Measurements from ENCODE around the gene C2orf68.

DNA sequence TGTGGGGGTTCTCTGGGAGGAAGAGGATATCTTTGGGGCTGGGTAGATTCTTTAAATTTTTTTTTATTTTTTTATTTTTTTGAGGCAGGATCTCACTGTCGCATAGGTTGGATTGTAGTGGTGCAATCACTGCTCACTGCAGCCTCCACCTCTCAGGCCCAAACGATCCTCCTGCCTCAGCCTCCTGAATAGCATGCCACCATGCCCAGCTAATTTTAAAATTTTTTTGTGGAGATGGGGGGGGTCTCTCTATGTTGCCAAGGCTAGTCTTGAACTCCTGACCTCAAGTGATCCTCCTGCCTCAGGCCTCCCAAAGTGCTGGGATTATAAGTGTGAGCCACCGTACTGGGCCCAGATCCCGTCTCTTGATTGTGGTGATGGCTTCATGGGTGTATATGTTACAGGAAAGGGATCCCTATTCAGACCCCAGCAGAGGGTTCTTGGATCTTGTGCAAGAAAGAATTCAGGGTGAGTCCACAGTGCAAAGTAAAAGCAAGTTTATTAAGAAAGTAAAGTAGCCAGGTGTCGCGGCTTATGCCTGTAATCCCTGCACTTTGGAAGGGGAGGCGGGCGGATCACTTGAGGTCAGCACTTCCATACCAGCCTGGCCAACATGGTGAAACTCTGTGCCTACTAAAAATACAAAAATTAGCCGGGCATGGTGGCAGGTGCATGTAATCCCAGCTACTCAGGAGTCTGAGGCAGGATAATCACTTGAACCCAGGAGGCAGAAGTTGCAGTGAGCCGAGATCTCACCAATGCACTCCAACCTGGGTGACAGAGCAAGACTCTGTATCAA lies 2.0 kb upstream of the C2orf68 start:
- TF ChIP-seq, protein P1, sequence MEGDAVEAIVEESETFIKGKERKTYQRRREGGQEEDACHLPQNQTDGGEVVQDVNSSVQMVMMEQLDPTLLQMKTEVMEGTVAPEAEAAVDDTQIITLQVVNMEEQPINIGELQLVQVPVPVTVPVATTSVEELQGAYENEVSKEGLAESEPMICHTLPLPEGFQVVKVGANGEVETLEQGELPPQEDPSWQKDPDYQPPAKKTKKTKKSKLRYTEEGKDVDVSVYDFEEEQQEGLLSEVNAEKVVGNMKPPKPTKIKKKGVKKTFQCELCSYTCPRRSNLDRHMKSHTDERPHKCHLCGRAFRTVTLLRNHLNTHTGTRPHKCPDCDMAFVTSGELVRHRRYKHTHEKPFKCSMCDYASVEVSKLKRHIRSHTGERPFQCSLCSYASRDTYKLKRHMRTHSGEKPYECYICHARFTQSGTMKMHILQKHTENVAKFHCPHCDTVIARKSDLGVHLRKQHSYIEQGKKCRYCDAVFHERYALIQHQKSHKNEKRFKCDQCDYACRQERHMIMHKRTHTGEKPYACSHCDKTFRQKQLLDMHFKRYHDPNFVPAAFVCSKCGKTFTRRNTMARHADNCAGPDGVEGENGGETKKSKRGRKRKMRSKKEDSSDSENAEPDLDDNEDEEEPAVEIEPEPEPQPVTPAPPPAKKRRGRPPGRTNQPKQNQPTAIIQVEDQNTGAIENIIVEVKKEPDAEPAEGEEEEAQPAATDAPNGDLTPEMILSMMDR (conservative IDR thresholded peaks at IDR 0.05 in 1 of 2, IDR thresholded peaks at IDR 0.05 in 1 of 2; ENCODE audit: low read depth in 1 of 2, low read length in 2 of 2) = no peak
- no peak for TF ChIP-seq EZH2 (IDR thresholded peaks at IDR 0.05; ENCODE audit: low read length, missing control alignments)
